Peyer's patch (tissue), 4 donors: ENCODE results near the gene ANKLE1.

Experiments used
- POLR2A ChIP-seq, 2 donors: fragments of 450-650 bp; IDR thresholded peaks; one replicate each; pipeline ENCODE4 v1.5.1; 2017; ENCODE audit warnings: antibody characterized with exemption in 2 of 2, mild to moderate bottlenecking in 2 of 2, moderate library complexity in 2 of 2
- TF ChIP-seq, protein P1 (sequence below), 6 experiments: fragments of 450-650 bp in 4 of 6; fragments of 200-600 bp in 2 of 6; sonication (generic) in 1 of 6; IDR thresholded peaks; one replicate each; pipeline ENCODE4 v1.5.1; 2017 to 2019; ENCODE audit warnings: antibody characterized with exemption in 6 of 6, mild to moderate bottlenecking in 3 of 6, moderate library complexity in 1 of 6

DNA sequence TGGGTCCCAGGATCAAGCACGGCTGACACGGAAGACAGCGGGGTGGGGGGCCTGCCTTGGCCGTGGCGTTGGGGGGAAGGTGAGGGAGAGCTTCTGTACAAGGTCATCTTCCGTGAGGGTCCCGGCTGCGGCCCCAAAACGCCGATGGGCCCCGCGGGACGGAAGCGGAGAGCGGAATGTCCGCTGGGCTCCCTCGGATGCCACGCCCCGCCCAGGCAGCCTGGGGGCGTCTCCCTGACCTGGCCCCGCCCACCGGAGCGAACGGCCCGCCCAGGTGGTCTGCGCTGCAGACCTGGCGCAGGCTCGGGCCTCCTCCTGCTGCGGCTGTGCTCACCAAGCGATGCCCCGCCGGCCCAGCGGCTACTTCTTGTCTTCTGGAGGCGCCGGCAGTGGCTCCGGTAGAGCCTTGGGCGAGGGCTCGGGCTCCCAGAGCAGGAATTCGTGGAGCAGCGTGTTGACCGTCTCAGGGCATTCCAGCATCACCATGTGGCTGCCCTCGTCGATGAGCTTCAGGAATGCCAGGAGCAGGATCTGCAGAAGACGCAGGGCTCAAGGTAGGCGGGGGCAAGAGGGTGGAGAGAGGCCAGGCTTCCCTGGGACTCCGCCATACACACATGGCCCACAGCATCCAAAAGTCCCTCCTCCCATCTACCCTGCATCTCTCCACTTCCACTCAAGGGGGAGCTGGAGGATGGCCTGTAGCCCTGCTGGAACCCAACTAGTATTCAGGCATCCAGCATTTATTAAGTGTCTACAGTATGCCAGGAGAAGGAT is 10.8 kb downstream of the ANKLE1 start:
- TF ChIP-seq, protein P1, sequence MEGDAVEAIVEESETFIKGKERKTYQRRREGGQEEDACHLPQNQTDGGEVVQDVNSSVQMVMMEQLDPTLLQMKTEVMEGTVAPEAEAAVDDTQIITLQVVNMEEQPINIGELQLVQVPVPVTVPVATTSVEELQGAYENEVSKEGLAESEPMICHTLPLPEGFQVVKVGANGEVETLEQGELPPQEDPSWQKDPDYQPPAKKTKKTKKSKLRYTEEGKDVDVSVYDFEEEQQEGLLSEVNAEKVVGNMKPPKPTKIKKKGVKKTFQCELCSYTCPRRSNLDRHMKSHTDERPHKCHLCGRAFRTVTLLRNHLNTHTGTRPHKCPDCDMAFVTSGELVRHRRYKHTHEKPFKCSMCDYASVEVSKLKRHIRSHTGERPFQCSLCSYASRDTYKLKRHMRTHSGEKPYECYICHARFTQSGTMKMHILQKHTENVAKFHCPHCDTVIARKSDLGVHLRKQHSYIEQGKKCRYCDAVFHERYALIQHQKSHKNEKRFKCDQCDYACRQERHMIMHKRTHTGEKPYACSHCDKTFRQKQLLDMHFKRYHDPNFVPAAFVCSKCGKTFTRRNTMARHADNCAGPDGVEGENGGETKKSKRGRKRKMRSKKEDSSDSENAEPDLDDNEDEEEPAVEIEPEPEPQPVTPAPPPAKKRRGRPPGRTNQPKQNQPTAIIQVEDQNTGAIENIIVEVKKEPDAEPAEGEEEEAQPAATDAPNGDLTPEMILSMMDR (IDR thresholded peaks at IDR 0.05): peak; percentile 51 to 86 (median 74)
- no peak for TF ChIP-seq POLR2A (IDR thresholded peaks at IDR 0.05)
